CD1c-positive myeloid dendritic cell (primary cell): ENCODE data around the gene OR2S2.

Experiments
- DNase-seq: peaks from one replicate; pipeline ENCODE4 v3.0.0-alpha.2; 2016; ENCODE audit errors: extremely low spot score

The OR2S2 gene

GRCh38 chr9:35909274-35909673 lies 48.7 kb downstream of the OR2S2 start, which contains the start of gene SPAAR:
SPAAR (plus strand) TSS chr9:35909490; CDS start chr9:35910464, 974 bp downstream.
- DNase-seq = no peak

GRCh38 chr9:35908504-35909125 lies 49.3 kb downstream of the OR2S2 start:
- DNase-seq = no peak

- peak; percentile 76 for DNase-seq
Measured at GRCh38 chr9:35907711-35908503, 50.0 kb downstream of the OR2S2 start.
